CD4-positive, alpha-beta T cell treated with Interleukin-17A for 1 hour (primary cell): ENCODE data around the gene PLEKHN1.
"Not testable (repeated sequence)": the region's sequence is repeated elsewhere in the genome, so short reads cannot be mapped to it uniquely, and the experiment has no call there.

Experiments
- DNase-seq: peaks from one replicate; pipeline ENCODE4 v3.0.0-alpha.2; 2020

Gene PLEKHN1

DNA sequence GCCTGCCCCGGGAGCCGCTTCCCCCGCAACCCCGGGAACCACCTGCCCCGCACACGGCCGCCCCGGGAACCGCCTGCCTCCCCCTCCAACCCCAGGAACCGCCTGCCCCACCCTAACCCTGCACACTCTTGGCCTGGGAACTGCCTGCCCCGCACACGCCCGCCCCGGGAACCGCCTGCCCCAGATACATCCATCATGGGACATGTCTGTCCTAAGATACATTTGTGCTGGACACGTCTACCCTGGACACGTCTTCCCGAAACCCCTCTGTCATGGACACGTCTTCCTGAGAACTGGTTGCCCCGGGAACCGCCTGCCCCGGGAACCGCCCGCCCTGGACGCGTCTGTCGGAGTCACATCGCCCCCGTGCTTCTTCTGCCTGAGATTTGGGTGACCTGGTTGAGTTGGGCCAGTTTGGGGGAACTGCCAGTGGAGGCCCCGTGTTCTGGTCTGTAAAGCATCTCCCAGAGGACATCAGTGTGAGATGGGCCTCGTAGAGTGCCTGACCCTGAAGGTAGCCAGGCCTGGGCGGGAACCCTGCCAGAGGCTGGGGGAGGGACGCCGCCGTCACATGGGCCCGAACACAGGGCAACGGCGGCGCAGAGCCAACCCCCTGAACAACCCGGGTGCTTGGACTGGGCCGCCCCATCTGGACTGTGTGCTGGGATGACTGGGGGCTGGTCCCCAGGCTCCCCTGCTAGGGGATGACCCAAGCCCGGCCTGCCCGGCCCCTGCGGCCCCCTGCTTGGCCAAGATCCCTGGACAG lies 12.0 kb downstream of the PLEKHN1 start:
- DNase-seq = no peak

DNA sequence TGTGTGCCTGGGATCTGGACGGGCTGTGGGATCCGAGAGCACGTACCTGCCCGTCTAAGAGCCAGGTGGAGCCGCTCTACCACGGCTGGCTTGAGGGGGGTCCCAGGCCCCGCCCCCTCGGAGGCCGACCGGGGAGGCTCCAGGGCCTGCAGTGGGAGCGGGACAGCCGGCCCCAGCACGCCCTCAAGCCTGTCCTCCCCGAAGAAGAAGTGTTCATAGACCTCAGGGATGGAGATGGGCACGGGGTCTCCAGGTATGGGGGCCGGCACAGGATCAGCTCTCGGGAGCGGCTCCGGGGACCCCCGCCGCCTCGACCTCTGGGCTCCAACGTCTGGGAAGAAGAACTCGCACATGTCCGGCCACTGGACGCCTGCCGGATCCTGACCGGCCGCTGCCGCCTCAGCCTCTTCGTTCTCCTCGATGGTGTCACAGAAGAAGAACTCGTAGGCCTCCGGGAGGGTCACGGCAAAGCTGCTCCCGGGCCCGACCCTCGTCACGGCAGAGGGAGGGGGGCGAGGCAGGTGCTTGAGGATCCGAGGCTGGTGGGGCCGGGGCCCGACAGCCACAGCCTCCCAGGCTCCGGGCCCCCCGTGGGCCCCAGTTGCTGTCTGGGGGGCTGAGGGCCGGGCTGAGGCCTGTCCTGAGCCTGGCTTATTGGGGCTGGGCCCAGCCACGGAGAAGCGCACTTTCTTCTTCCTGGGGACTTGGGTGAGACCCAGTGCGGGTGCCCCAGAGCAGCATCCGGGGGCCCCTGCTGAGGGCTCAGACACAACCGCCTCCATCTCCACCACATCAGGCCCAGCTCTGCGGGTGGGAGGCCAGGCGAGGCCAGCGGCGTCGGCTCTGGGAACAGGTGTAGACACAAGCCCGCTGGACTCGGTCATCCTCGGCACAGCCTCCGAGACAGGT lies 12.8 kb downstream of the PLEKHN1 start:
- no peak for DNase-seq

DNA sequence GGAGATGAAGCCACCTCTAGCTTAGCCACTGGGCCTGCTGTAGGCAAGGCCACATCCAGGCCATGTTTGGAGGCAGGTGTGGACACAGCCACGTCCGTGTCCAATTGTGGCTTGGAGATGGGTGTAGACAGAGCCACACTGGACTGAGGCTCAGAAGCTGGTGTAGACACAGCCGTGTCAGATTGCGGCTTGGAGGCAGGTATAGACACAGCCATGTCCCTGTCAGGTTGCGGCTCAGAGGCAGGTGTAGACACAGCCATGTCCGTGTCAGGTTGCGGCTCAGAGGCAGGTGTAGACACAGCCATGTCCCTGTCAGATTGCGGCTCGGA lies 13.4 kb downstream of the PLEKHN1 start:
- DNase-seq = no peak

- no peak for DNase-seq
Measured at GRCh38 chr1:980137-980571, 13.9 kb downstream of the PLEKHN1 start.

- DNase-seq = no peak
Measured at GRCh38 chr1:980602-981395, 14.5 kb downstream of the PLEKHN1 start.

GRCh38 chr1:981491-981954 lies 15.2 kb downstream of the PLEKHN1 start:
- DNase-seq = no peak

DNA sequence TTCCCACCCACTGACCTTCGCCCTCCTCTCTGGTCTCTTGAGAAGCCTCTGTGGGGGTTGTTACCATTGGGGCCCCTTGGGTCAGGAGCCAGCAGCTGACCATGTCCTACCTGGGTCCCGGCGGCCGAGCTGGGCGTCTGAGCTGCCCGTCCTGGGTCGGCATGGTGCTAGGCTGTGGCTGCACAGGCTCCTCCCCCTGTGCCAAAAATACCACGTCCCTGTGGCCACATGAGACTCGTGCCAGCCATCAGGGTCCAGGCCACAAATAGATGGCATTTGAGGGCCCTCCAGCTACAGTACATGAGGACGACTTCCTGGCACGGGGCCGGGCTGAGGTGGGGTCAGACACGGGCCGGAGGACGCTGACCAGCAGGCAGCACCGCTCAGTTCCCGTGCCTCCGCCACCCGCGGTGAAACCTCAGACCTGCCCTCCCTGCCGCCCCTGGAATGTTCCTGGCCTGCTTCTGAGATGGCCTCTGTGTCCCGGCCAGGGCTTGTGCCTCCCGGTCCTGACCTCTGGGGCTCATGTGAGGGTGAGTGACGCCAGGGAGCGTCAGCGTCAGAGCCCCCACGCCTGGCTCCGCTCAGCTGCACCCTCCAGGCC lies 15.8 kb downstream of the PLEKHN1 start, which contains the start of gene PERM1:
Gene PERM1, minus strand, starts transcription at position 139 of the 604 bp plus-strand sequence. CDS start 1,064 bp downstream, outside the sequence.
- no peak for DNase-seq

DNA sequence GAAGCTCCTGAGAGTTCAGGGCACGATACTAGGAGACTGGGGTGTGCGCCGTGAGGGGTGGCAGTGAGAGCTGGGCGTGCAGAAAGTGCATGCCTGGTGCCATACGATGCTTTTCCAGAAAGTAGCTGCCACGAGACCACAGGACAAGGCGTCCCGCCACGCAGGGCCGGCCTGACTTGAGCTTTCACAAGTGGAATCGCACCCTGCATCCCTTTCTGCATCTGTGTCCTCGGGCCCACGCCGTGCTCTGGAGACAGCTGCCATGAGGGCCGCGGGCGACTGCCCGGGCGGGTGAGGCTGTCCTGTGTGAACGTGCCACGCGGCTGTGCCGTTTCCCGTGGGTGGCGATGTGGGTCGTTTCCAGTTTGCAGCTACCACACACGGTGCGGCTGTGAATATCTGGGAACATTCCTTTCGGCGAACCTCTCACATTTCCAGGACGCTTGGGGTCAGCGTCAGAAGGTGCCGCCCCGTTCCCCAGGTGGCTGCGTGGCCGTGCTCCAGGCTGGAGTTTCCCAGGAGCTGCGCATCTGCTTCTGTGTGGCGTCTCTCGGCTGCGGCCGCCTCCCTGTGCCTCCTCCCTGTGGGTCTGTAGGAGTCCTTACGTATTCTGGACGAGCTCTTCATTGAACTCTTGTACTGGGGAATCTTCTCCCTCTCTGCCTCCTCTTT lies 16.6 kb downstream of the PLEKHN1 start:
- DNase-seq = no peak

- peak; percentile 60 for DNase-seq
Measured at GRCh38 chr1:983798-984475, 17.7 kb downstream of the PLEKHN1 start.

DNA sequence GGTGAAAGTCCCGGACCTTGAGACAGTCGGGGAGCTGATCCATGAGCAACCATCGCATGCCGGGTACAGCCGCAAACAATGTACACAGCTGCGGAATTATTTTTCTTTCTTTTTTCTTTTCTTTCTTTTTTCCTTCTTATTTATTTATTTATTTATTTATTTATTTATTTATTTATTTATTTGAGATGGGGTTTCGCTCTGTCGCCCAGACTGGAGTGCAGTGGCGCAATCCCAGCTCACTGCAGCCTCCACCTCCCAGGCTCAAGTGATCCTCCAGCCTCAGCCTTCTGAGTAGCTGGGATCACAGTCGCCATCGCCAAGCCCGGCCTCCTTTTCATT lies 18.2 kb downstream of the PLEKHN1 start:
- DNase-seq = no peak

GRCh38 chr1:985126-985525 lies 18.8 kb downstream of the PLEKHN1 start:
- DNase-seq = no peak

- not testable (repeated sequence) for DNase-seq
Measured at GRCh38 chr1:988061-988460, 21.8 kb downstream of the PLEKHN1 start.

- not testable (repeated sequence) for DNase-seq
Measured at GRCh38 chr1:991275-991674, 25.0 kb downstream of the PLEKHN1 start.

DNA sequence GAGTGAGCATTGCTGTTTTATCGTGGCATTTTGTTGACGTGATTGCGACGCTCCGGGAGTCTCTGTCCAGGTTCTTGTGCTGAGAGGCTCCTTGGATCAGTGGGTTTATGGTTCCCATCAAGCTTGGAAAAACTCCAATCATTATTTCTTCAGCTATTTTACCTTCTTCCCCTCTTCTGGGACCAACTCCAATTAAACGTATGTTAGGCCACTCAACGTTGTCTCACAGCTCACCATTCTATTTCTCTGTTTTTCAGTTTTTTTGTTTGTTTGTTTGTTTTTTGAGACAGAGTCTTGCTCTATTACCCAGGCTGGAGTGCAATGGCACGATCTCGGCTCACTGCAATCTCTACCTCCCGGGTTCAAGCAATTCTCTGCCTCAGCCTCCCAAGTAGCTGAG lies 25.6 kb downstream of the PLEKHN1 start:
- no peak for DNase-seq

- DNase-seq = no peak
Measured at GRCh38 chr1:992362-992761, 26.1 kb downstream of the PLEKHN1 start.

- no peak for DNase-seq
Measured at GRCh38 chr1:993379-993995, 27.2 kb downstream of the PLEKHN1 start.

GRCh38 chr1:994546-994945 lies 28.3 kb downstream of the PLEKHN1 start:
- DNase-seq = not testable (repeated sequence)

- DNase-seq = no peak
Measured at GRCh38 chr1:995665-996633, 29.7 kb downstream of the PLEKHN1 start.

GRCh38 chr1:996851-997712 lies 30.8 kb downstream of the PLEKHN1 start:
- DNase-seq = no peak
